ENCODE measurements around the gene FUCA1. TPM values are rescaled to one million over a fixed set of nuclear protein-coding genes. Genes with fewer than 3 reads are reported as not detected.
A peak's percentile ranks its signal among the peaks of the same experiment; 100 is the strongest.

FUCA1 gene
- total RNA-seq, 1 experiment from 2014 or later: 20.3 TPM

DNA sequence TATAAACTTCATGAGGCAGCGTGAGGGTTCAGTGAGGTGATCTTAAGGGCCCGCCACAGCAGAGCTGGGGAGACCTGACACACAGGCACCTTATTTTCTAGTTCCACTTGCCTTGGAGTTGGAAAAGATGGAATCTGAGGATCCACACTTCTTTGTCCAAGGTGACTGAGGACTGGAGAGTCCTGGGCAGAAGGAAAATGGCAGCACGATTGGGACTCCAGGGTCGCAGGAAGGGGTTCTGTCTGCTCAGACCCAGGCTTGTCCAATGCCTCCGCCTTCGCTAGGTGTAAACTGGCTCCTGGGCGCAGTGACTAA, 68.9 kb downstream of the FUCA1 start:
- Histone ChIP-seq H3K36me3 (ENCODE audit: low read depth, low read length) (peaks cover 8% of the 10 kb centered on the region; the same call in 1 of the 2 replicates), H3K27ac (ENCODE audit: low read length) (peak overlapping the region; percentile 96), H3K4me2 (ENCODE audit: low read length) (peak overlapping the region; percentile 97), H3K79me2 (ENCODE audit: low read length) (peaks cover 10% of the 10 kb centered on the region), H3F3A (ENCODE audit: low read length, unreplicated experiment) (no peaks in the 10 kb centered on the region), H2AFZ (ENCODE audit: low read length) (no peak overlapping the region; the same call in 1 of the 2 replicates), H3K9ac (ENCODE audit: low read length) (peak overlapping the region; percentile 93), H3K4me3 (ENCODE audit: low read length) (peak overlapping the region; percentile 93; the same call in 1 of the 2 replicates), H3K9me2 (replicated peaks; ENCODE audit: low read length) (no peaks in the 10 kb centered on the region), H3K27me3 (ENCODE audit: low read length) (no peaks in the 10 kb centered on the region), H3K4me1 (ENCODE audit: insufficient read depth, low read length) (peaks cover 21% of the 10 kb centered on the region), H4K20me1 (ENCODE audit: low read length) (no peaks in the 10 kb centered on the region), H3K9me3 (ENCODE audit: low read length) (no peaks in the 10 kb centered on the region)
- no peak for TF ChIP-seq EZH2 (IDR thresholded peaks at IDR 0.05; ENCODE audit: low read length, unreplicated experiment)
- TF ChIP-seq, protein P1, sequence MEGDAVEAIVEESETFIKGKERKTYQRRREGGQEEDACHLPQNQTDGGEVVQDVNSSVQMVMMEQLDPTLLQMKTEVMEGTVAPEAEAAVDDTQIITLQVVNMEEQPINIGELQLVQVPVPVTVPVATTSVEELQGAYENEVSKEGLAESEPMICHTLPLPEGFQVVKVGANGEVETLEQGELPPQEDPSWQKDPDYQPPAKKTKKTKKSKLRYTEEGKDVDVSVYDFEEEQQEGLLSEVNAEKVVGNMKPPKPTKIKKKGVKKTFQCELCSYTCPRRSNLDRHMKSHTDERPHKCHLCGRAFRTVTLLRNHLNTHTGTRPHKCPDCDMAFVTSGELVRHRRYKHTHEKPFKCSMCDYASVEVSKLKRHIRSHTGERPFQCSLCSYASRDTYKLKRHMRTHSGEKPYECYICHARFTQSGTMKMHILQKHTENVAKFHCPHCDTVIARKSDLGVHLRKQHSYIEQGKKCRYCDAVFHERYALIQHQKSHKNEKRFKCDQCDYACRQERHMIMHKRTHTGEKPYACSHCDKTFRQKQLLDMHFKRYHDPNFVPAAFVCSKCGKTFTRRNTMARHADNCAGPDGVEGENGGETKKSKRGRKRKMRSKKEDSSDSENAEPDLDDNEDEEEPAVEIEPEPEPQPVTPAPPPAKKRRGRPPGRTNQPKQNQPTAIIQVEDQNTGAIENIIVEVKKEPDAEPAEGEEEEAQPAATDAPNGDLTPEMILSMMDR (conservative IDR thresholded peaks at IDR 0.05; ENCODE audit: low read depth, low read length): no peak
- TF ChIP-seq EZH2phosphoT487 (IDR thresholded peaks at IDR 0.05; ENCODE audit: borderline replicate concordance, low read length): no peak
- DNase-seq: no peak
- no TSS peak for BruUV-seq (replicated peaks)
- ChIA-PET POLR2A (ENCODE audit: unreplicated experiment) (interaction anchor here (0.5 to 0.8 kb wide), 3 partner anchors 8 to 27 kb away, joined by 3 to 7 read pairs (median 5); partner anchors contain the start of gene LYPLA2), CTCF (interaction anchor here (0.6 to 1.3 kb wide), 2 partner anchors 27 to 312 kb away, joined by 4 read pairs; no protein-coding TSS in a partner anchor)
- intact Hi-C loops (cut with micrococcal nuclease): loop anchor here (1.0 kb wide), 1 partner anchor 9 kb away; no protein-coding TSS in a partner anchor
- no peak for ATAC-seq

GRCh38 chr1:23798662-23799142, 69.4 kb downstream of the FUCA1 start:
- BruUV-seq (replicated peaks): no TSS peak
- CTCF ChIA-PET: no interaction called here
- Histone ChIP-seq H2AFZ (ENCODE audit: low read length) (no peak overlapping the region), H3K9me2 (replicated peaks; ENCODE audit: low read length) (no peaks in the 10 kb centered on the region), H3F3A (ENCODE audit: low read length, unreplicated experiment) (no peaks in the 10 kb centered on the region), H3K9me3 (ENCODE audit: low read length) (no peaks in the 10 kb centered on the region), H3K9ac (ENCODE audit: low read length) (peak overlapping the region; percentile 93), H3K27ac (ENCODE audit: low read length) (peak overlapping the region; percentile 96), H3K4me1 (ENCODE audit: insufficient read depth, low read length) (peaks cover 21% of the 10 kb centered on the region), H4K20me1 (ENCODE audit: low read length) (no peaks in the 10 kb centered on the region), H3K36me3 (ENCODE audit: low read depth, low read length) (peaks cover 8% of the 10 kb centered on the region; the same call in 1 of the 2 replicates), H3K4me3 (ENCODE audit: low read length) (peak overlapping the region; percentile 93; the same call in 1 of the 2 replicates), H3K27me3 (ENCODE audit: low read length) (no peaks in the 10 kb centered on the region), H3K4me2 (ENCODE audit: low read length) (peak overlapping the region; percentile 97), H3K79me2 (ENCODE audit: low read length) (peaks cover 10% of the 10 kb centered on the region)
- POLR2A ChIA-PET (ENCODE audit: unreplicated experiment): interaction anchor here (0.6 kb wide), 1 partner anchor 8 kb away, joined by 5 read pairs; the partner anchor contains the start of gene LYPLA2
- intact Hi-C loops (cut with micrococcal nuclease): loop anchor here (1.0 kb wide), 1 partner anchor 8 kb away; no protein-coding TSS in a partner anchor
- ATAC-seq (no peak), DNase-seq (no peak)
- TF ChIP-seq EZH2phosphoT487 (IDR thresholded peaks at IDR 0.05; ENCODE audit: borderline replicate concordance, low read length) (no peak), EZH2 (IDR thresholded peaks at IDR 0.05; ENCODE audit: low read length, unreplicated experiment) (no peak)
- TF ChIP-seq, protein P1 (conservative IDR thresholded peaks at IDR 0.05; ENCODE audit: low read depth, low read length): no peak; the same call in 1 of the 2 replicates

Data from PC-3 (cell line).